Stimulated activated CD4-positive, alpha-beta T cell treated with anti-CD3 and anti-CD28 coated beads, Interleukin-2, amount 100 ng/mL, for 24 hours (primary cell): Measurements from ENCODE around the gene GBF1.

Experiments
- DNase-seq, 2 donors: peaks; one replicate each; pipeline ENCODE4 v3.0.0-alpha.2; 2020

Gene GBF1

GRCh38 chr10:102352066-102352715 lies 106.9 kb downstream of the GBF1 start:
- DNase-seq = peak; percentile 71 to 82

- no peak for DNase-seq
Observed at GRCh38 chr10:102354451-102354850, 109.1 kb downstream of the GBF1 start.

GRCh38 chr10:102358712-102359382 lies 113.5 kb downstream of the GBF1 start:
- DNase-seq = no peak

GRCh38 chr10:102367441-102367840 lies 122.1 kb downstream of the GBF1 start:
- no peak for DNase-seq

- no peak for DNase-seq
Observed at GRCh38 chr10:102368077-102368476, 122.7 kb downstream of the GBF1 start.

GRCh38 chr10:102371295-102371694 lies 126.0 kb downstream of the GBF1 start:
- no peak for DNase-seq

- no peak for DNase-seq
Observed at GRCh38 chr10:102375250-102375649, 129.9 kb downstream of the GBF1 start.

- no peak for DNase-seq
Observed at GRCh38 chr10:102375867-102376266, 130.5 kb downstream of the GBF1 start.

- DNase-seq = no peak
Observed at GRCh38 chr10:102376901-102377300, 131.6 kb downstream of the GBF1 start.

GRCh38 chr10:102379383-102379782 lies 134.1 kb downstream of the GBF1 start:
- no peak for DNase-seq

GRCh38 chr10:102381983-102382382 lies 136.7 kb downstream of the GBF1 start:
- no peak for DNase-seq

- no peak for DNase-seq
Observed at GRCh38 chr10:102382871-102383270, 137.5 kb downstream of the GBF1 start.

- DNase-seq = peak in 1 of 2 donors; percentile 11
Observed at GRCh38 chr10:102384053-102384452, 138.7 kb downstream of the GBF1 start.

GRCh38 chr10:102384606-102385429 lies 139.5 kb downstream of the GBF1 start:
- DNase-seq = no peak

GRCh38 chr10:102389894-102390293 lies 144.6 kb downstream of the GBF1 start:
- DNase-seq = no peak

- no peak for DNase-seq
Observed at GRCh38 chr10:102392306-102392705, 147.0 kb downstream of the GBF1 start.

GRCh38 chr10:102393411-102394078 lies 148.2 kb downstream of the GBF1 start:
- no peak for DNase-seq

- DNase-seq = peak; percentile 98 to 99
Observed at GRCh38 chr10:102394079-102394800, 148.9 kb downstream of the GBF1 start.

GRCh38 chr10:102394801-102395399 lies 149.6 kb downstream of the GBF1 start:
- peak; percentile 61 to 69 for DNase-seq

GRCh38 chr10:102395400-102396316 lies 150.3 kb downstream of the GBF1 start, which contains the start of gene NFKB2:
Gene NFKB2 (plus strand): TSS chr10:102395705. CDS start chr10:102395960, 255 bp downstream.
- peak; percentile 92 to 94 for DNase-seq

GRCh38 chr10:102396317-102396650 lies 151.0 kb downstream of the GBF1 start:
- peak in 1 of 2 donors; percentile 27 for DNase-seq
